Muscle layer of duodenum (tissue), 2 donors: Measurements from ENCODE around the gene CLCN4.

ENCODE experiments used
- H3K27ac ChIP-seq: one replicate; pipeline ENCODE4 v1.7.0; 2013; ENCODE audit warnings: mild to moderate bottlenecking, low read length
- H3K27me3 ChIP-seq: one replicate; pipeline ENCODE4 v1.7.0; 2013; ENCODE audit warnings: low read depth, mild to moderate bottlenecking, control low read depth, low read length
- H3K36me3 ChIP-seq, 2 donors: one replicate each; pipeline ENCODE4 v1.7.0; 2013; ENCODE audit warnings: low read length in 2 of 2, control low read depth in 1 of 2, mild to moderate bottlenecking in 1 of 2; ENCODE audit not compliant: insufficient read depth in 2 of 2, control insufficient read depth in 1 of 2
- H3K4me1 ChIP-seq, 2 donors: one replicate each; pipeline ENCODE4 v1.7.0; 2013; ENCODE audit warnings: low read length in 2 of 2, mild to moderate bottlenecking in 2 of 2, control low read depth in 1 of 2, moderate library complexity in 1 of 2; ENCODE audit not compliant: insufficient read depth in 2 of 2, control insufficient read depth in 1 of 2
- H3K4me3 ChIP-seq, 2 donors: one replicate each; pipeline ENCODE4 v1.7.0; 2013; ENCODE audit warnings: low read length in 2 of 2, low read depth in 1 of 2, mild to moderate bottlenecking in 1 of 2
- H3K9me3 ChIP-seq, 2 donors: one replicate each; pipeline ENCODE4 v1.7.0; 2013; ENCODE audit warnings: low read length in 2 of 2, control low read depth in 1 of 2, mild to moderate bottlenecking in 1 of 2; ENCODE audit not compliant: control insufficient read depth in 1 of 2
- donor health status: healthy.

Gene CLCN4

GRCh38 chrX:10156199-10157031, at the start of gene CLCN4:
Gene CLCN4, plus strand, starts transcription at chrX:10156975. Its CDS starts 28,058 bp downstream, at chrX:10185033.
- no peak within 1 kb of the TSS for H3K27ac ChIP-seq
- H3K4me1 ChIP-seq = peaks cover 0 to 7% of the 10 kb centered on the region in 2 donors
- H3K4me3 ChIP-seq = peak within 1 kb of the TSS in 1 of 2 donors; percentile 20
- H3K9me3 ChIP-seq = no peaks in the 10 kb centered on the region
- H3K27me3 ChIP-seq = no peaks in the 10 kb centered on the region
- H3K36me3 ChIP-seq = no peaks in the 10 kb centered on the region

- H3K36me3 ChIP-seq = peaks cover 0 to 4% of the 10 kb centered on the region in 2 donors
- peak overlapping the region; percentile 23 for H3K27ac ChIP-seq
- peaks cover 0 to 52% of the 10 kb centered on the region in 2 donors for H3K4me1 ChIP-seq
- no peaks in the 10 kb centered on the region for H3K9me3 ChIP-seq
- H3K4me3 ChIP-seq = no peak overlapping the region
- no peaks in the 10 kb centered on the region for H3K27me3 ChIP-seq
These were observed 49.3 kb upstream of the CLCN4 start for GRCh38 chrX:10107483-10107882.

GRCh38 chrX:10108288-10108687, 48.5 kb upstream of the CLCN4 start:
- Histone ChIP-seq H3K36me3 (no peaks in the 10 kb centered on the region), H3K9me3 (no peaks in the 10 kb centered on the region), H3K27me3 (no peaks in the 10 kb centered on the region), H3K4me1 (peaks cover 0 to 55% of the 10 kb centered on the region in 2 donors), H3K27ac (no peak overlapping the region), H3K4me3 (no peak overlapping the region)

DNA sequence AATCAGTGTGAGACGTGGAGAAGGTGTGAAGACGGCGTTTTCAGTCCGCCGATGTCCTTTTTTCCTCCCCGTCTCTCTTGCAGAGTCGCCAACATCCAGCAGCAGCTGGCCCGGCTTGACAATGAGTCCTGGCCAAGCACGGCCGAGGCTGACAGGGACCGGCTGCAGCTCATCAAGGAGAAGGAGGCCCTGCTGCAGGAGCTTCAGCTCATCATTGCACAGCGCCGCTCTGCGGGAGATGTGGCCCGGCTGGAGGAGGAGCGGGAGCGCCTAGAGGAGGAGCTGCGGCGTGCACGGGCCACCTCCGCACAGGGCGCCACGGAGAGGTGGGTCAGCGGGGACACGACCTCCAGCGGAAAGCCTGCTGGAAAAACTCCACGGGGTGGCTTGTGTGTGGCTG, 47.1 kb upstream of the CLCN4 start:
- H3K4me1 ChIP-seq = peaks cover 0 to 56% of the 10 kb centered on the region in 2 donors
- H3K36me3 ChIP-seq = no peaks in the 10 kb centered on the region
- H3K4me3 ChIP-seq = no peak overlapping the region
- no peaks in the 10 kb centered on the region for H3K27me3 ChIP-seq
- H3K9me3 ChIP-seq = no peaks in the 10 kb centered on the region
- no peak overlapping the region for H3K27ac ChIP-seq

DNA sequence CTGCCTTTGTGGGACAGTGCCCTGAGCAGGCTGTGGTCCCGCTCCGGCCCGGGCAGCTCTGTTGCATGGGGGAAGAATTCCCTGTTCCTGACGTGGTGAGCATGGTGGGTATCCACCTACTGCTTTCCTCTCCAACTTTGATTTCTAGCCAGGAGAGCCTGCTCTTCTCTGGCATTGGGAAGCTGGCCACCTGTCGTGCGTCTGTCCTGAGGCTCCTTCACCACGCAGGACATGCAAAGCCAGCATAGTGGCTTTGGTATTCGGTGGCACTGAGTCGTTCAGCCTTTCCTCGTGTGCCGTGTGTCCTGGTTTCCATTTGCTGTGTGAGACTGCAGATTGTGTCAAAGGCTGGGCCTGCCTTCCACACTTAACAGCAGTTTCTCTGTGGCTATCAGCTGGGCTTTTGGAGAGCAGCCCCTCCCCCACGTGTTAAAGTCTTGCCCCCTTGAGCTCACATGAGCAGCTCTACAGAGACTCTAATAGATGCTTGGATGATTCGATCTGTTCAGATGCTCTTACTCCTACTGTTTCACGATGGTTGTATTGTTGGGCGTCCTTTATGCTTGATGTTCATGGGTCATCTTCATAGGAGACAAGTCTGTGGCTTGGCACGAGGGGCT, 46.3 kb upstream of the CLCN4 start:
- no peaks in the 10 kb centered on the region for H3K27me3 ChIP-seq
- H3K36me3 ChIP-seq = no peaks in the 10 kb centered on the region
- H3K27ac ChIP-seq = peak overlapping the region; percentile 69
- H3K4me1 ChIP-seq = peaks cover 0 to 56% of the 10 kb centered on the region in 2 donors
- no peaks in the 10 kb centered on the region for H3K9me3 ChIP-seq
- no peak overlapping the region for H3K4me3 ChIP-seq

DNA sequence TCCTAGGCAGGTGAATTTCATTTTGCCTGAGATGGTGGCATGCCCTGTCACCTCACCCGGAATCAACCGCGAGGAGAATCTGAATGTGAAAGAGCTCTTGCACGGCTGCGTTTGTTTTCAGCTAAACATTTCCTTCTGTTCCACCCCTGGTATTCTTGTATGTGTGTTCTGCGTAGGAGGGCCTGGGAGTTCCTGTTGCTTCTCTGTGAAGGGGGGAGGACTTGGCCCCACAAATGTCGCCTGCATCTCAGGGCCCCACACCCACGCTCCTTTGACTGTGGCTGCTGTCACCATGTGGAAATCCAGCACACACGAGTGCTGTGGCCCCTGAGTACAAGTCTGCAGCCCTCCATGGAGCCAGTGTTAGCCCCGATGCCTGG, 45.8 kb upstream of the CLCN4 start:
- Histone ChIP-seq H3K27me3 (no peaks in the 10 kb centered on the region), H3K27ac (peak overlapping the region; percentile 69), H3K4me3 (no peak overlapping the region), H3K36me3 (no peaks in the 10 kb centered on the region), H3K9me3 (no peaks in the 10 kb centered on the region), H3K4me1 (peaks cover 0 to 55% of the 10 kb centered on the region in 2 donors)

DNA sequence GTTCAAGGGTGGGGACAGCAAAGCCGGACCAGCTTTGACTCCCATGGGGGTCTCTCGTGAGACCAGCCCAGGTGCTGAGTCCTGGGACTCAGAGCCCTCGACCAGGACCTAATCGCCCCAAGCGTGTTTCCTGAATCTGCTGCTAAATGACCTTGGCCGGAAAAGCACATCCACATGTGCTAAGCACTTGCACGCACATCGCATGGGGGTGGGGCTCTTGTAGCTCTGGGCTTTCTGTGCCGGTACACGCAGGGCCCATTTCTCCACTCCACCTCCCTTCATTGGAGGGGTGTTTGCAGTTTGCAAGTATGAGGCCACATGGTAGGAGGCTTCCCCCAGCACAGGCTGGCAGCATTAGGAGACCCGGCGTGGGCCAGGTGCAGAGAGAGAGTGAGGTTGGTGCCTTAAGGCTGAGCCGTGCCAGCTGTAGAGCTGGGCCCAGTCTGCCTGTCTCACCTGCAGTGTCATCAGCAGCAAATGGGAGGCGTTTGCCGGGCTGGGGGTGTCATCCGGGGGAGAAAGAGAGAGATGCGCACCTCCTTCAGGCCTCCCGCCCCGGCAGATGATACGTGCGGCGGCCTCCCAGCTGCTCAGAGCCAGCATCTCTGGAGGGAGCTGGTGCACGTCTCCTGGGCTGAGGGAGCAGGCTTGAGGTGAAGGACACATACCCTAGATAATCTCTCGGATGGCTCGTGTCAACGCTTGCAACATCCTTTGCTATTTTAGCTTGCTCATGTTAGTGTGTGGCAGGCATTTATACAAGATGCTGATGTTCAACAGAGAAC, 45.2 kb upstream of the CLCN4 start:
- H3K27ac ChIP-seq = peak overlapping the region; percentile 69
- no peak overlapping the region for H3K4me3 ChIP-seq
- H3K36me3 ChIP-seq = no peaks in the 10 kb centered on the region
- H3K4me1 ChIP-seq = peaks cover 0 to 50% of the 10 kb centered on the region in 2 donors
- no peaks in the 10 kb centered on the region for H3K9me3 ChIP-seq
- H3K27me3 ChIP-seq = no peaks in the 10 kb centered on the region

DNA sequence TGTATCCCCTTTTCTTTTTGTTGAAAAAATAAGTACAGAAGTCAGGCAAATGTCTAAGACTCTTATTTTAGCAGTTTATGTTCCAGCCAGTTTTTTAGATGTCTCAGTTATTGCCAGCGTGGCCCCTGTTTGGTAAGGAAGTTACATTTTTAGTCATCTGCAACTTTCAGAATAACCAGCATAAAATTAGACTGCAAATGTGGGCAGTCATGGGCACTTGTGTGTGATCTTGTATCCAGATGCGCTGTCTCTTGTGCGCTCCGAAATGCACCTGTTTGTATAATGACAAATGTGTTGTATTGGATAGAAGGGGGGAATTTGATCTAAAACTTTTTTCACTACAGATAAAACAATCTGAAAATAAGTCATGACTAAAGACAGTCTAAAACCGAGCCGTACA, 44.3 kb upstream of the CLCN4 start:
- H3K4me3 ChIP-seq = no peak overlapping the region
- no peaks in the 10 kb centered on the region for H3K27me3 ChIP-seq
- H3K27ac ChIP-seq = peak overlapping the region; percentile 69
- H3K9me3 ChIP-seq = no peaks in the 10 kb centered on the region
- H3K36me3 ChIP-seq = no peaks in the 10 kb centered on the region
- H3K4me1 ChIP-seq = peaks cover 0 to 41% of the 10 kb centered on the region in 2 donors

DNA sequence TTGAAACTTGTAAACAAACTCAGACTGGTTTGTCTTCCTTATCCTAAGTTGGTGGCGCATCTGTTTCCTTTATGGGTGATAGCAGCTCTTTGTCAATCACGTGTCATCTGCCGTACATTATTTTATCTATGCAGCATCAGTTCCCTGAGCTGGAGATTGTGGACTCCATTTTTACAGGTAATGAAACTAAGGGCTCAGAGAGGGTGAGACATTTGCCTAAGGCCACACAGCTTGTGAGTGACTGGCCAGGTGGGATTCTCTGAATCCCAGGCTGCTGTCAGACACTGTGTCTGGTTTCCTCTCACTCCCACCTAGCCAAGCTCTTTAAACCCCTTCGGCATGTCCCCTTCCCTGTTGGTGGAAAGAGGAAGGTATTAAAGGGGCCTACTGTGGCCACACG, 41.7 kb upstream of the CLCN4 start:
- H3K36me3 ChIP-seq = peaks cover 0 to 5% of the 10 kb centered on the region in 2 donors
- no peaks in the 10 kb centered on the region for H3K9me3 ChIP-seq
- no peak overlapping the region for H3K4me3 ChIP-seq
- H3K27ac ChIP-seq = no peak overlapping the region
- H3K27me3 ChIP-seq = no peaks in the 10 kb centered on the region
- H3K4me1 ChIP-seq = peaks cover 0 to 22% of the 10 kb centered on the region in 2 donors

- Histone ChIP-seq H3K36me3 (peaks cover 0 to 5% of the 10 kb centered on the region in 2 donors), H3K4me1 (peaks cover 6 to 20% of the 10 kb centered on the region in 2 donors), H3K9me3 (no peaks in the 10 kb centered on the region), H3K27me3 (no peaks in the 10 kb centered on the region), H3K4me3 (no peak overlapping the region), H3K27ac (no peak overlapping the region)
These were observed 39.5 kb upstream of the CLCN4 start for GRCh38 chrX:10117301-10117700.

GRCh38 chrX:10117864-10118377, 38.9 kb upstream of the CLCN4 start:
- Histone ChIP-seq H3K9me3 (no peaks in the 10 kb centered on the region), H3K27me3 (no peaks in the 10 kb centered on the region), H3K27ac (no peak overlapping the region), H3K36me3 (peaks cover 0 to 5% of the 10 kb centered on the region in 2 donors), H3K4me1 (peaks cover 6 to 25% of the 10 kb centered on the region in 2 donors), H3K4me3 (no peak overlapping the region)
